CD4-positive, alpha-beta T cell treated with Interleukin-17A for 4 hours (primary cell): ENCODE results near the gene EXOSC5.

Experiments
- DNase-seq: peaks from one replicate; pipeline ENCODE4 v3.0.0-alpha.2; 2020; ENCODE audit warnings: mixed read lengths

Gene EXOSC5

DNA sequence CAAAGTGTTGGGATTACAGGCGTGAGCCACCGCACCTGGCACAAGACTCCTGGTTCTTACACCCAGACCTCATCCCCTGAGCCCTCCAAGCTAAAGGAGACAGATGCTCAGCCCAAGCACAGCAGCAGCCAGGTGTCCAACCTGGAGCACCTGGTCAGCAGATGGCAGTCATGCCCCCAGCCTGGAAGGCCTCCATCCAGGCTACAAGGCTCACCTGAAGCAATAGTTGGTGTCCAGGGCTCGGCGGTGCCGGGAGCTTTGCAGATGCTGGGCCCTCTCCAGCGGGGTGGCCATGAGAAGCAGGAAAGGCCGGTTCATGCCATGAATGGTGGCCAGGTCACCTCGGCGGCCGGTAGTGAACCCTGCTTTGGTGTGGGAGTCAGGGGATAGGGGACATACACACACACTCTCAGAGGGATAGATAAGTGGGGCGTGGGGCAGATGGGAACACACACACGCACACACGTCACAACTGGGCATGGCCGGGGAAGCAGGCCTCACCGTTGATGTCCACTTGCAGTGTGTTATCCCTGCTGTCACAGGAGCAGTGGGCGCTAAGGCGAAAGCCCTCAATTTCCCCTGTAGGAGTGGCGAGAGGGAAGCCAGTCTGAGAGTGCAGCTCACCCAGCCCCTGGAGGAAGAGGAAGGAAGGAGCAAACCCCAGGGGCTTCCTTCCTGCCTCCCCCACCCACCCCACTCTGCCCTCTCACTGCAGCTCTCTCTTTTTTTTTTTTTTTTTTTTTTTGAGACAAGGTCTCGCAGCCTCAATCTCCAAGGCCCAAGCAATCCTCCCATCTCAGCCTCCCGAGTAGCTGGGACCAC is 55.3 kb downstream of the EXOSC5 start:
- peak; percentile 50 for DNase-seq

DNA sequence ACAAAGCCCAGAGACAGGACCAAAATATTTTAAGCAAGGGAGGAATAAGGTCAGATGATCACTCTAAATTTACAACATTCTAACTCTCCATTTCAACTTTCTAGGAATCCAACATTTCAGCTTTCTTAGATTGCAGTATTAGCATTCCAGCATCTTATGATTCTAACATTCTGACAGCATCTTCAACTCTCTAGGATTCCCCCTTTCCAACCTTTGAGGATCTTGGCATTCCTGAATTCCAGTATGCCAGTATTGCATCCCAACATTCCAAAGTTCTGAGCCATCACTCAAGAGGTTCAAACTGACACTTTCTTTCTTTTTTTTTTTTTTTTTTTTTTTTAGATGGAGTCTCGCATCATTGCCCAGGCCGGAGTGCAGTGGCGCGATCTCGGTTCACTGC is 57.2 kb downstream of the EXOSC5 start:
- no peak for DNase-seq
